Left renal pelvis (tissue), 4 donors: Measurements from ENCODE around the gene EFS. TPM values are rescaled to one million over a fixed set of nuclear protein-coding genes. Genes with fewer than 3 reads are reported as not detected.
A peak's percentile ranks its signal among the peaks of the same experiment; 100 is the strongest.

Source experiments
- DNase-seq, 4 donors: peaks; one replicate each; pipeline ENCODE4 v3.0.0-alpha.2; 2013; ENCODE audit warnings: low read depth in 4 of 4, low spot score in 3 of 4
- polyA plus RNA-seq, 4 donors: library from polyadenylated mRNA; unstranded; fragments of 120-200 nt; gene quantifications; one replicate each; pipeline ENCODE4 v1.2.1, GENCODE V29; 2013; ENCODE audit not compliant: insufficient read length in 4 of 4

EFS gene
- polyA plus RNA-seq, 4 donors, result 35.4 to 66.8 (median 46.1) TPM

DNA sequence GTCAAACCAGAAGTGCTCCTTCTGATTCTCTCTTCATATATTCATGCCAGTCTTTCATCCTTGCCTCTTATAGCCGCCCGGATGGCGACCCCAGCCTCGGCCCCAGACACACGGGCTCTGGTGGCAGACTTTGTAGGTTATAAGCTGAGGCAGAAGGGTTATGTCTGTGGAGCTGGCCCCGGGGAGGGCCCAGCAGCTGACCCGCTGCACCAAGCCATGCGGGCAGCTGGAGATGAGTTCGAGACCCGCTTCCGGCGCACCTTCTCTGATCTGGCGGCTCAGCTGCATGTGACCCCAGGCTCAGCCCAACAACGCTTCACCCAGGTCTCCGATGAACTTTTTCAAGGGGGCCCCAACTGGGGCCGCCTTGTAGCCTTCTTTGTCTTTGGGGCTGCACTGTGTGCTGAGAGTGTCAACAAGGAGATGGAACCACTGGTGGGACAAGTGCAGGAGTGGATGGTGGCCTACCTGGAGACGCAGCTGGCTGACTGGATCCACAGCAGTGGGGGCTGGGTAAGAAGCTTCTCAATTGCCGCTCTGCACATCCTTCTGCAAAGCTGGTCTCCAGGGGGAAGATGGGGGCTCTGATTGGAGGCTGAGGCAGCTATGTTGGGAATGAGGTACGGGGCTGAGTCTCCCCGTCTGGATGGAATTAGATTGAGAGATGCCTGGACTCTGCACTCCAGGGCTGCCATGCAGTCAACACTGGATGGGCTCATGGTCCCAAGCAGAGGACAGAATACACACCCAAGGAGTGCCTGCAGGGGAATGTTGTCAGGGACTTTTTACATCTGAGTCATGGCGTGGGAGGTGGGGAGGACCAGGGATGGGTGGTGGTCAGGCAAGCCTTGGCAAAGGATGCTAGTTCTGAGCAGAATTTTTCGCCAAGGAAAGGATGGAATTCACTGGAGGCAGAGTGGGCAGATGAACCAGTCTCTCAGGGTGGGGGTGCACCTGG, 57.0 kb downstream of the EFS start:
- DNase-seq, result no peak

DNA sequence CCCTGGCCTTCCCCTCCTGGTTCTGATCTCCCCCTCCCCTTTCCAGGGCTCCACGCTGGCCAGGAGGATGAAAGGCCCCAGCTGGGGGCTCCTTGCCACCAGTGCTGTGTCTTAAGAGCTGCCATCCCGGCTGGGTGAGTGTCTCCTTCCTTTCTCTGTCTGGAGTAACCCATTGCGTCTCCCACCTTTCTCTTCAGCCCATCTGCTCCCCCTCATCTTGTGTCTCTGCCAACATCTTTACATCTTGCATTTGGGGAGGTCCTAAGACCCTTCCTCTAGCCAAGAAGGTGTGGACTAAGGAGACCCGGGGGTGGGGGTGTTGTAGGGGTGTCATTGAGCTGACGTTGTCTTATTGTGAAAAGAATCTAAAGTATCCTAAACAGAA, 57.8 kb downstream of the EFS start:
- no peak for DNase-seq

DNA sequence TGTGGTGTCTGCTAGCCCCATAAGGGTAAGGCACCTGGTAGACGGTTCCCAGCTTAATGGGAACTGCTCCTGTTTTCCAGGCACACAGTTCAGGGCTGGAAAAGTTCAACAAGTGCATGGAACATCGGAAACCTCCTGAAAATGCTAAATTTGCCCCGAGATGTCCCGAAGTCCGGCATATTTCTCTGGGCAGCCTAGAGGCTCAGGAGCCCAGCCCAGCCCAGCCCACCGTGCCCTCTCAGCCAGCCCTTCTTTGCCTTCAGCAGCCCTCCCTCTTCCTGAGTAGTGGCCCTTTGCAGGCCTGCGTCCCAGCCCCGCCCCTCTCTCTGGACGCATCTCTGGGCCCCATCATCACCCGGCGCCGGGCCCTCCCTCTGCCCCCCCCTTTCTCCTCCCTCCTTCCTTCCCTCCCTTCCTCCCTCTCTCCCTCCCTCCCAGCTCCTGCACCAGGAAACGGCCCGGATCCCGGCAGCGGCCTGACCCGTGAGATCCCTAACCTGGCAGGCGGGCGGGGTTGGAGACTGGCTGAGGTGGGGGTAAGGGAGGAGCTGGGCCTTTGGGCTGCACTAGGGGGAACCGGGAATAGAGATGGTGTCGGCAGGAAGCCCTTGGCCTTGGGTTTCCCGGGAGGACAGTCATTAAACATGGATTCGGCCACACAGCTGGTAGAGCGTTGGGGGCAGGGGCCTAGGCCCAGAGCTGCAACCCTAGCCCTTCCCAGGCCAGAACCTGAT, 58.4 kb downstream of the EFS start, which contains the start of gene BCL2L2:
BCL2L2 (plus strand) TSS at position 422 of the 734 bp plus-strand sequence. CDS start 935 bp downstream, outside the sequence.
- peak in 2 of 4 donors; percentile 84 to 85 for DNase-seq

Other genes with a start within 250 kb of the EFS start
- gene CEBPE, start 245.9 kb downstream of the EFS start, polyA plus RNA-seq, result under 1 TPM in 3 of 4 donors, not detected in 1; 0.16 to 0.50 (median 0.23) TPM
- gene SLC7A8, start 181.5 kb downstream of the EFS start, polyA plus RNA-seq, result 100 to 1,000 TPM in 1 of 4 donors, 10 to 100 TPM in 3; 16.8 to 100 (median 89.4) TPM
- gene RNF212B, start 127.2 kb downstream of the EFS start, polyA plus RNA-seq, result 1 to 10 TPM in 3 of 4 donors, under 1 TPM in 1; 0.22 to 1.8 (median 1.5) TPM
- 10 to 100 TPM; 11.2 to 28.1 (median 24.8) TPM for gene HOMEZ, start 79.0 kb downstream of the EFS start, polyA plus RNA-seq
- 10 to 100 TPM; 17.4 to 31.5 (median 25.0) TPM for gene PPP1R3E, start 62.3 kb downstream of the EFS start, polyA plus RNA-seq
- 10 to 100 TPM; 34.8 to 44.0 (median 39.3) TPM for gene BCL2L2, start 58.3 kb downstream of the EFS start, polyA plus RNA-seq
- 100 to 1,000 TPM; 157 to 374 (median 252) TPM for gene PABPN1, start 43.7 kb downstream of the EFS start, polyA plus RNA-seq
- 10 to 100 TPM; 56.2 to 72.7 (median 58.1) TPM for gene SLC22A17, start 12.3 kb downstream of the EFS start, polyA plus RNA-seq
- gene IL25, start 7.6 kb upstream of the EFS start, polyA plus RNA-seq, result not detected
- gene CMTM5, start 11.9 kb upstream of the EFS start, polyA plus RNA-seq, result 1 to 10 TPM; 2.5 to 4.6 (median 3.4) TPM
- under 1 TPM; 0.16 to 0.27 (median 0.17) TPM for gene MYH6, start 43.1 kb upstream of the EFS start, polyA plus RNA-seq
- gene MYH7, start 70.5 kb upstream of the EFS start, polyA plus RNA-seq, result under 1 TPM; 0.10 to 0.30 (median 0.21) TPM
- 10 to 100 TPM; 50.3 to 70.5 (median 67.0) TPM for gene NGDN, start 104.5 kb upstream of the EFS start, polyA plus RNA-seq
- 1 to 10 TPM; 2.1 to 9.1 (median 7.8) TPM for gene ZFHX2, start 186.6 kb upstream of the EFS start, polyA plus RNA-seq
- gene THTPA, start 191.1 kb upstream of the EFS start, polyA plus RNA-seq, result 10 to 100 TPM; 13.6 to 20.7 (median 17.4) TPM
- 100 to 1,000 TPM in 1 of 4 donors, 10 to 100 TPM in 3; 47.5 to 119 (median 73.7) TPM for gene AP1G2, start 202.6 kb upstream of the EFS start, polyA plus RNA-seq
- gene JPH4, start 213.6 kb upstream of the EFS start, polyA plus RNA-seq, result 10 to 100 TPM in 2 of 4 donors, 1 to 10 TPM in 2; 9.5 to 18.9 (median 11.1) TPM